HL-60 (cell line): ENCODE measurements around the gene MTCH1.

Source experiments
- CTCF ChIP-seq: IDR thresholded peaks from one replicate; pipeline ENCODE4 v1.5.1; 2011; ENCODE audit warnings: low read length, control low read depth, inconsistent platforms; ENCODE audit not compliant: insufficient read depth
- GABPA ChIP-seq: IDR thresholded peaks from 2 replicates; pipeline ENCODE4 v1.6.1; 2012; ENCODE audit warnings: low read depth
- POLR2AphosphoS5 ChIP-seq: IDR thresholded peaks from 2 replicates; pipeline ENCODE4 v1.6.1; 2012; ENCODE audit warnings: low read depth
- REST ChIP-seq: IDR thresholded peaks from 2 replicates; pipeline ENCODE4 v1.6.1; 2012; ENCODE audit warnings: low read depth; ENCODE audit not compliant: insufficient replicate concordance

- TF ChIP-seq CTCF (no peak), GABPA (no peak), POLR2AphosphoS5 (no peak), REST (no peak)
Measured at GRCh38 chr6:36999061-36999750, 13.2 kb upstream of the MTCH1 start.
